ENCODE measurements around the gene LDAF1. TPM values are rescaled to one million over a fixed set of nuclear protein-coding genes. Genes with fewer than 3 reads are reported as not detected.
A peak's percentile ranks its signal among the peaks of the same experiment; 100 is the strongest.
"Not testable (repeated sequence)": the region's sequence is repeated elsewhere in the genome, so short reads cannot be mapped to it uniquely, and the experiment has no call there.

Gene LDAF1
- total and polyA plus RNA-seq, 4 donors: 10.4 to 45.6 (median 20.4) TPM

DNA sequence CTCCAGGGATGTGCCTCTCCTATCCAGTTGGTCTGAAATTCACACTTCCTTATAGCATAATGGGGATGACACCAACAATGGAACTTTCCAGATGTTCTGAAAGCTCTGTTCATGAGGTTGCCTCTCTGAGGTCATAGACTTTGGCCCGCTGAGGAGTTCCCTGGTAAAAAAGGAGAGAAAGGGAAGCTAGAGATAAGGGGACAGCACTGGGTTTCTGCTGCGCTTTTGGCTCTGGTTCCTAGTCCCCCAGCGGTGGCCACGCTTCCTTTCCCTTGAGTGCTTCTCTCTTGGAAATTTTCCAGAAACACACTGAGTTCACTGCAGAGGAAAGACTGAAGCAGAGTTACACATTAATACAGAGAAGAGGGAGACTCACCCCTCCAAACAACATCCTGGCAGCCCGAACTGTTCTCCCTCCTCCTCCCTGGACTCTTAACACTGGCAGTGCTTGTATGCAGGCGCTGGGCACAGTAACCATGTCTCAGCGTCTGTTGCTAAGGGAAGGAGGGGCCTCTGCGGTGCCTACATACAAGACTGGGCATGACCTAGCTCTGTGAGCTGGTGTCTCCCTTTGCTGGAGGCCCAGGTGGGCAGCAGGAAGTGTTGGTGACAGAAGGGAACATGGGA is 8.0 kb upstream of the LDAF1 start, which contains the start of gene DNAH3:
TSS of gene DNAH3 (minus strand) at position 472 of the 627 bp plus-strand sequence. CDS start 527 bp downstream, outside the sequence.
- DNase-seq (peak; percentile 60 to 85 (median 70)), ATAC-seq (ENCODE audit: insufficient read depth, low FRiP score) (peak; percentile 19)
- Histone ChIP-seq H3K36me3 (ENCODE audit: control insufficient read depth in 4 of 4, insufficient read depth in 4 of 4, low read length in 4 of 4) (no peaks in the 10 kb centered on the region), H3K4me3 (no peak within 1 kb of the TSS), H3K4me1 (ENCODE audit: control insufficient read depth in 5 of 5, insufficient read depth in 5 of 5, low read length in 5 of 5) (peaks cover 0 to 7% (median 0%) of the 10 kb centered on the region in 5 donors), H3K27me3 (ENCODE audit: control insufficient read depth in 3 of 3, insufficient read depth in 3 of 3, low read length in 2 of 3) (no peaks in the 10 kb centered on the region), H3K9me3 (ENCODE audit: control insufficient read depth in 4 of 4, insufficient read depth in 3 of 4, low read length in 3 of 4) (no peaks in the 10 kb centered on the region), H3K27ac (ENCODE audit: low read depth in 1 of 2, low read length in 1 of 2) (no peak within 1 kb of the TSS), H3K9ac (ENCODE audit: insufficient read depth in 1 of 2, low read length in 2 of 2) (no peak within 1 kb of the TSS)
- WGBS, 2 donors: 10 to 11% methylated on average over 8 of the region's 8 CpGs
- TF ChIP-seq, protein P1, sequence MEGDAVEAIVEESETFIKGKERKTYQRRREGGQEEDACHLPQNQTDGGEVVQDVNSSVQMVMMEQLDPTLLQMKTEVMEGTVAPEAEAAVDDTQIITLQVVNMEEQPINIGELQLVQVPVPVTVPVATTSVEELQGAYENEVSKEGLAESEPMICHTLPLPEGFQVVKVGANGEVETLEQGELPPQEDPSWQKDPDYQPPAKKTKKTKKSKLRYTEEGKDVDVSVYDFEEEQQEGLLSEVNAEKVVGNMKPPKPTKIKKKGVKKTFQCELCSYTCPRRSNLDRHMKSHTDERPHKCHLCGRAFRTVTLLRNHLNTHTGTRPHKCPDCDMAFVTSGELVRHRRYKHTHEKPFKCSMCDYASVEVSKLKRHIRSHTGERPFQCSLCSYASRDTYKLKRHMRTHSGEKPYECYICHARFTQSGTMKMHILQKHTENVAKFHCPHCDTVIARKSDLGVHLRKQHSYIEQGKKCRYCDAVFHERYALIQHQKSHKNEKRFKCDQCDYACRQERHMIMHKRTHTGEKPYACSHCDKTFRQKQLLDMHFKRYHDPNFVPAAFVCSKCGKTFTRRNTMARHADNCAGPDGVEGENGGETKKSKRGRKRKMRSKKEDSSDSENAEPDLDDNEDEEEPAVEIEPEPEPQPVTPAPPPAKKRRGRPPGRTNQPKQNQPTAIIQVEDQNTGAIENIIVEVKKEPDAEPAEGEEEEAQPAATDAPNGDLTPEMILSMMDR (IDR thresholded peaks at IDR 0.05; ENCODE audit: control extremely low read depth, extremely low read depth): no peak

DNA sequence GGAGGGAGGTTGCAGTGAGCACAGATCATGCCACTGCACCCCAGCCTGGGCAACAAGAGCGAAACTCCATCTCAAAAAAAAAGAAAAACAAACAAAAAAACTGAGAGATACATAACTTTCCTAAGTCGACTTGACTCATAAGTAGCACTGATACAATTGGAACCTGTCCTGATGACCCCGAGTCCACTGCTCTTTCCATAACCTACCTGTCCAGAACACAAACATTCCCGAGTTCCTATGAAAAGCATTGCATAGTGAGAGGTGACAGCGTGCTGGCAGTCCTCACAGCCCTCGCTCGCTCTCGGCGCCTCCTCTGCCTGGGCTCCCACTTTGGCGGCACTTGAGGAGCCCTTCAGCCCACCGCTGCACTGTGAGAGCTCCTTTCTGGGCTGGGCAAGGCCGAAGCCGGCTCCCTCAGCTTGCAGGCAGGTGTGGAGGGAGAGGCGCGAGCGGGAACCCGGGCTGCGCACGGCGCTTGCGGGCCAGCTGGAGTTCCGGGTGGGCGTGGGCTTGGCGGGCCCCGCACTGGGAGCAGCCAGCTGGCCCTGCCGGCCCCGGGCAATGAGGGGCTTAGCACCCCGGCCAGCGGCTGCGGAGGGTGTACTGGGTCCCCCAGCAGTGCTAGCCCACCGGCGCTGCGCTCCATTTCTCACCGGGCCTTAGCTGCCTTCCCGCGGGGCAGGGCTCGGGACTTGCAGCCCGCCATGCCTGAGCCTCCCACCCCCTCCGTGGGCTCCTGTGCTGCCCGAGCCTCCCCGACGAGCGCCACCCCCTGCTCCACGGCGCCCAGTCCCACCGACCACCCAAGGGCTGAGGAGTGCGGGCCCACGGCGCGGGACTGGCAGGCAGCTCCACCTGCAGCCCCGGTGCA is 6.1 kb upstream of the LDAF1 start:
- not testable (repeated sequence) for H3K27ac ChIP-seq (ENCODE audit: low read depth in 1 of 2, low read length in 1 of 2); H3K4me3 ChIP-seq; H3K4me1 ChIP-seq (ENCODE audit: control insufficient read depth in 5 of 5, insufficient read depth in 5 of 5, low read length in 5 of 5); H3K9me3 ChIP-seq (ENCODE audit: control insufficient read depth in 4 of 4, insufficient read depth in 3 of 4, low read length in 3 of 4); ATAC-seq (ENCODE audit: insufficient read depth, low FRiP score); H3K36me3 ChIP-seq (ENCODE audit: control insufficient read depth in 4 of 4, insufficient read depth in 4 of 4, low read length in 4 of 4); H3K9ac ChIP-seq (ENCODE audit: insufficient read depth in 1 of 2, low read length in 2 of 2); H3K27me3 ChIP-seq (ENCODE audit: control insufficient read depth in 3 of 3, insufficient read depth in 3 of 3, low read length in 2 of 3)
- WGBS, 2 donors: 71 to 81% methylated on average over 50 to 51 of the region's 51 CpGs
- DNase-seq: peak in 2 of 3 donors; percentile 11 to 35

DNA sequence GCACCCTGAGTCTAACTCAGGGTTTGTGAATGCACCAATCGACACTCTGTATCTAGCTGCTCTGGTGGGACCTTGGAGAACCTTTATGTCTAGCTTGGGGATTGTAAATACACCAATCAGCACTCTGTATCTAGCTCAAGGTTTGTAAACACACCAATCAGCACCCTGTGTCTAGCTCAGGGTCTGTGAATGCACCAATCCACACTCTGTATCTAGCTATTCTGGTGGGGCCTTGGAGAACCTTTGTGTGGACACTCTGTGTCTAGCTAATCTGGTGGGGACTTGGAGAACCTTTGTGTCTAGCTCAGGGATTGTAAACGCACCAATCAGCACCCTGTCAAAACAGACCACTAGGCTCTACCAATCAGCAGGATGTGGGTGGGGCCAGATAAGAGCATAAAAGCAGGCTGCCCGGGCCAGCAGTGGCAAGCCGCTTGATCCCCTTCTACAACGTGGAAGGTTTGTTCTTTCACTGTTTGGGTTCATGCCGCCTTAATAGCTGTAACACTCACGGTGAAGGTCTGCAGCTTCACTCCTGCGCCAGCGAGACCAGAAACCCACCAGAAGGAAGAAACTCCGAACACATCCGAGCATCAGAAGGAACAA is 5.2 kb upstream of the LDAF1 start:
- not testable (repeated sequence) for DNase-seq

DNA sequence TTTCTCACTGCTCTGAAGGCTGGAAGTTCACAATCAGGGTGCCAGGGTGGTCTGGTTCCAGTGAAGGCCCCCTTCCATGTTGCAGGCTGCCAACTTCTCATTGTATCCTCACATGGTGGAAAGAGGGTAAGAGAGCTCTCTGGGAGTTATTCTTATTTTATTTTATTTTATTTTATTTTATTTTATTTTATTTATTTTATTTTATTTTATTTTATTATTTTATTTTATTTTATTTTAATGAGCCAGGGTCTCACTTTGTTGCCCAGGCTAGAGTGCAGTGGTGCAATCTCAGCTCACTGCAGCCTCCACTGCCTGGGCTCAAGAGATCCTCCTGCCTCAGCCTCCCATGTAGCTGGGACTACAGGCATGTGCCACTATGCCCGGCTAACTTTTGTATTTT is 2.5 kb upstream of the LDAF1 start:
- H3K4me3 ChIP-seq; DNase-seq; H3K27ac ChIP-seq (ENCODE audit: low read depth in 1 of 2, low read length in 1 of 2); H3K9ac ChIP-seq (ENCODE audit: insufficient read depth in 1 of 2, low read length in 2 of 2); H3K9me3 ChIP-seq (ENCODE audit: control insufficient read depth in 4 of 4, insufficient read depth in 3 of 4, low read length in 3 of 4); H3K36me3 ChIP-seq (ENCODE audit: control insufficient read depth in 4 of 4, insufficient read depth in 4 of 4, low read length in 4 of 4); H3K27me3 ChIP-seq (ENCODE audit: control insufficient read depth in 3 of 3, insufficient read depth in 3 of 3, low read length in 2 of 3); ATAC-seq (ENCODE audit: insufficient read depth, low FRiP score): not testable (repeated sequence)
- 60 to 95% methylated on average over 1 of the region's 1 CpG for WGBS, 2 donors
- H3K4me1 ChIP-seq (ENCODE audit: control insufficient read depth in 5 of 5, insufficient read depth in 5 of 5, low read length in 5 of 5): peaks cover 4 to 26% (median 6%) of the 10 kb centered on the region in 5 donors

More for the DNA sequence above, 5.2 kb upstream of the LDAF1 start:
- H3K27me3 ChIP-seq (ENCODE audit: control insufficient read depth in 3 of 3, insufficient read depth in 3 of 3, low read length in 2 of 3); H3K36me3 ChIP-seq (ENCODE audit: control insufficient read depth in 4 of 4, insufficient read depth in 4 of 4, low read length in 4 of 4); H3K27ac ChIP-seq (ENCODE audit: low read depth in 1 of 2, low read length in 1 of 2); H3K9ac ChIP-seq (ENCODE audit: insufficient read depth in 1 of 2, low read length in 2 of 2); H3K4me3 ChIP-seq; H3K9me3 ChIP-seq (ENCODE audit: control insufficient read depth in 4 of 4, insufficient read depth in 3 of 4, low read length in 3 of 4); ATAC-seq (ENCODE audit: insufficient read depth, low FRiP score): not testable (repeated sequence)
- peaks cover 0 to 13% (median 5%) of the 10 kb centered on the region in 5 donors for H3K4me1 ChIP-seq (ENCODE audit: control insufficient read depth in 5 of 5, insufficient read depth in 5 of 5, low read length in 5 of 5)
- WGBS, 2 donors: 92 to 95% methylated on average over 11 of the region's 11 CpGs

Data from lung (tissue), 12 donors.